GM19452 (cell line): ENCODE results near the gene ZNF207.
"Not testable (repeated sequence)": the region's sequence is repeated elsewhere in the genome, so short reads cannot be mapped to it uniquely, and the experiment has no call there.

Experiments used
- ATAC-seq: cut with Tn5 transposase; IDR thresholded peaks from one replicate; pipeline ENCODE4 v1.9.1; 2021; ENCODE audit not compliant: unreplicated experiment

ZNF207 gene

GRCh38 chr17:32335046-32335445 lies 14.9 kb upstream of the ZNF207 start:
- ATAC-seq: no peak

- no peak for ATAC-seq
Measured at GRCh38 chr17:32335687-32336086, 14.3 kb upstream of the ZNF207 start.

GRCh38 chr17:32341141-32341856 lies 8.7 kb upstream of the ZNF207 start:
- peak; percentile 7 for ATAC-seq

- peak; percentile 86 for ATAC-seq
Measured at GRCh38 chr17:32341857-32342602, 7.9 kb upstream of the ZNF207 start, which contains the start of gene C17orf75. Gene C17orf75 (minus strand): TSS chr17:32342173. CDS start chr17:32342139, 34 bp downstream.

GRCh38 chr17:32342603-32343325 lies 7.2 kb upstream of the ZNF207 start:
- ATAC-seq: no peak

- ATAC-seq: no peak
Measured at GRCh38 chr17:32345951-32346600, 3.9 kb upstream of the ZNF207 start.

- ATAC-seq: no peak
Measured at GRCh38 chr17:32348483-32348800, 1.5 kb upstream of the ZNF207 start.

GRCh38 chr17:32349503-32349853 lies 479 bp upstream of the ZNF207 start:
- ATAC-seq: no peak

- peak; percentile 20 for ATAC-seq
Measured at GRCh38 chr17:32350666-32351418, 885 bp downstream of the ZNF207 start.

GRCh38 chr17:32352734-32353133 lies 2.8 kb downstream of the ZNF207 start:
- ATAC-seq: not testable (repeated sequence)

- no peak for ATAC-seq
Measured at GRCh38 chr17:32355649-32356377, 5.9 kb downstream of the ZNF207 start.

- ATAC-seq: no peak
Measured at GRCh38 chr17:32356378-32356743, 6.4 kb downstream of the ZNF207 start.

- ATAC-seq: no peak
Measured at GRCh38 chr17:32356750-32357149, 6.8 kb downstream of the ZNF207 start.

GRCh38 chr17:32357615-32358014 lies 7.7 kb downstream of the ZNF207 start:
- ATAC-seq: no peak

- no peak for ATAC-seq
Measured at GRCh38 chr17:32361270-32361669, 11.3 kb downstream of the ZNF207 start.

- no peak for ATAC-seq
Measured at GRCh38 chr17:32370426-32370825, 20.5 kb downstream of the ZNF207 start.

- no peak for ATAC-seq
Measured at GRCh38 chr17:32382526-32383223, 32.7 kb downstream of the ZNF207 start.

- no peak for ATAC-seq
Measured at GRCh38 chr17:32383926-32384434, 34.0 kb downstream of the ZNF207 start.

- no peak for ATAC-seq
Measured at GRCh38 chr17:32385121-32385520, 35.2 kb downstream of the ZNF207 start.
